A673 (cell line): ENCODE measurements around the gene NCR3LG1.

Source experiments
- CTCF ChIP-seq: fragments of 300-800, 200-600 bp; sonication (generic); conservative IDR thresholded peaks from 2 replicates; pipeline ENCODE4 v1.5.1; 2017; ENCODE audit warnings: low read depth, mild to moderate bottlenecking, antibody characterized with exemption, low read length, moderate library complexity, mixed read lengths
- EZH2 ChIP-seq: fragments of 200-600 bp; sonication (generic); IDR thresholded peaks from 2 replicates; pipeline ENCODE4 v1.6.1; 2017; ENCODE audit warnings: borderline replicate concordance, low read depth, mild to moderate bottlenecking, mixed read lengths, antibody characterized with exemption, low read length; ENCODE audit not compliant: poor library complexity, severe bottlenecking

GRCh38 chr11:17314232-17314547 lies 37.4 kb upstream of the NCR3LG1 start:
- no peak for TF ChIP-seq CTCF
- TF ChIP-seq EZH2, result no peak
